ENCODE data around the gene CCDC185. TPM values are rescaled to one million over a fixed set of nuclear protein-coding genes. Genes with fewer than 3 reads are reported as not detected.

The CCDC185 gene
- total RNA-seq (2016; rRNA removed; fragmentation: Illumina TruSeq; extraction: Trizol) (not detected in 2 replicates), polyA plus RNA-seq (2011; rRNA removed) (not detected in 2 replicates), polyA minus RNA-seq (2011; rRNA and poly(A)+ RNA removed; ENCODE audit: low replicate concordance) (0.07 TPM in 1 of 2 replicates, not detected in the other), Bru-seq, nascent RNA (not detected), BruChase-seq, experiment 1, labeled RNA remaining after a 6-hour chase (not detected), BruChase-seq, experiment 2, labeled RNA remaining after a 2-hour chase (not detected)
- total RNA-seq (2016; cell fraction: cytosol; rRNA removed; fragmentation: Illumina TruSeq; extraction: Trizol; ENCODE audit: low read depth) = not detected in 2 replicates
- total RNA-seq (2016; cell fraction: insoluble cytoplasmic fraction; rRNA removed; fragmentation: Illumina TruSeq; extraction: Trizol) = not detected in 2 replicates
- total RNA-seq (2016; cell fraction: membrane; rRNA removed; fragmentation: Illumina TruSeq; extraction: Trizol) = not detected in 2 replicates
- total RNA-seq (2016; cell fraction: nucleus; rRNA removed; fragmentation: Illumina TruSeq; extraction: Trizol) = not detected in 2 replicates
- not detected in 2 replicates for polyA plus RNA-seq (2011; cell fraction: cytosol; rRNA removed)
- not detected in 2 replicates for polyA plus RNA-seq (2011; cell fraction: nucleus; rRNA removed)
- not detected in 2 replicates for polyA plus RNA-seq (2012)
- not detected in 2 replicates for polyA plus RNA-seq (2016; cell fraction: cytosol; fragmentation: Illumina TruSeq; extraction: Trizol; ENCODE audit: low read depth)
- not detected in 2 replicates for polyA plus RNA-seq (2016; cell fraction: insoluble cytoplasmic fraction; fragmentation: Illumina TruSeq; extraction: Trizol; ENCODE audit: low read depth)
- polyA plus RNA-seq (2016; cell fraction: membrane; fragmentation: Illumina TruSeq; extraction: Trizol; ENCODE audit: low read depth) = not detected in 2 replicates
- polyA plus RNA-seq (2016; cell fraction: nucleus; fragmentation: Illumina TruSeq; extraction: Trizol; ENCODE audit: insufficient read depth, low read depth) = not detected in 2 replicates
- polyA minus RNA-seq (2011; cell fraction: cytosol; rRNA and poly(A)+ RNA removed) = not detected in 2 replicates
- not detected in 2 replicates for polyA minus RNA-seq (2011; cell fraction: nucleus; rRNA and poly(A)+ RNA removed)
- long read RNA-seq, experiment 1 = 0 reads
- long read RNA-seq, experiment 2 = 0 reads

- no peak for TF ChIP-seq NONO (IDR thresholded peaks at IDR 0.05)
- no peak for TF ChIP-seq NONO (CRISPR knock-in tag; conservative IDR thresholded peaks at IDR 0.05)
- H4K20me1 ChIP-seq (ENCODE audit: insufficient read depth, low read length) = no peaks in the 10 kb centered on the region
- intact Hi-C loops (cut with micrococcal nuclease; ENCODE audit: unreplicated experiment) (no loop called here), in situ Hi-C loops (cut with HindIII; ENCODE audit: extremely low pct_ligation_motif_present, low pct_unique_long_range_greater_than_20kb) (no loop called here)
- no peaks in the 10 kb centered on the region for H3K36me3 ChIP-seq (replicated peaks in 1 of 2; ENCODE audit: control insufficient read depth in 1 of 2, insufficient read depth in 2 of 2, low read length in 2 of 2)
- no peaks in the 10 kb centered on the region for H3K9me3 ChIP-seq (ENCODE audit: low read length)
- POLR2A ChIA-PET = no interaction called here
- H3K27ac ChIP-seq (ENCODE audit: extremely low read length, insufficient read depth, low read length) = no peak within 1 kb of the TSS
- H3K4me3 ChIP-seq (replicated peaks in 1 of 3; ENCODE audit: insufficient read depth in 1 of 3, low read depth in 2 of 3, low read length in 3 of 3) = no peak within 1 kb of the TSS
- DNase-seq (ENCODE audit: low spot score) (no peak), ATAC-seq (peak; percentile 30; the same call in 1 of the 3 replicates), FAIRE-seq (no peak)
- CTCF ChIA-PET (ENCODE audit: low intra/inter-chr PET ratio, low total read pairs) = no interaction called here
- no peak within 1 kb of the TSS for H2AFZ ChIP-seq (ENCODE audit: low read length)
- H3K4me1 ChIP-seq (ENCODE audit: insufficient read depth, low read length) = no peaks in the 10 kb centered on the region
- peaks cover 1 to 5% of the 10 kb centered on the region in 2 experiments; a peak in 2 of 5 replicates for H3K27me3 ChIP-seq (ENCODE audit: control insufficient read depth in 1 of 2, insufficient read depth in 2 of 2, low read length in 2 of 2)
- H3K79me2 ChIP-seq (ENCODE audit: insufficient read depth, low read length) = no peaks in the 10 kb centered on the region
- no peak within 1 kb of the TSS for H3K4me2 ChIP-seq (ENCODE audit: low read depth, low read length)
- no TSS peak for BruUV-seq (replicated peaks)
- H3K9ac ChIP-seq (ENCODE audit: insufficient read depth, low read depth, low read length) = no peak within 1 kb of the TSS
- WGBS (ENCODE audit: low lambda C conversion rate) = 50% methylated on average over 17 of the region's 73 CpGs
These were observed at the start of gene CCDC185 for GRCh38 chr1:223393275-223394214. TSS of gene CCDC185 (plus strand) at chr1:223393415. CDS start at chr1:223393476, 61 bp downstream.

Data from HepG2 (cell line).